Measurements from ENCODE around the gene ZFYVE27.
"Not testable (repeated sequence)": the region's sequence is repeated elsewhere in the genome, so short reads cannot be mapped to it uniquely, and the experiment has no call there.

The ZFYVE27 gene, protein sequence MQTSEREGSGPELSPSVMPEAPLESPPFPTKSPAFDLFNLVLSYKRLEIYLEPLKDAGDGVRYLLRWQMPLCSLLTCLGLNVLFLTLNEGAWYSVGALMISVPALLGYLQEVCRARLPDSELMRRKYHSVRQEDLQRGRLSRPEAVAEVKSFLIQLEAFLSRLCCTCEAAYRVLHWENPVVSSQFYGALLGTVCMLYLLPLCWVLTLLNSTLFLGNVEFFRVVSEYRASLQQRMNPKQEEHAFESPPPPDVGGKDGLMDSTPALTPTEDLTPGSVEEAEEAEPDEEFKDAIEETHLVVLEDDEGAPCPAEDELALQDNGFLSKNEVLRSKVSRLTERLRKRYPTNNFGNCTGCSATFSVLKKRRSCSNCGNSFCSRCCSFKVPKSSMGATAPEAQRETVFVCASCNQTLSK

GRCh38 chr10:97736902-97737769 is at the start of gene ZFYVE27:
Gene ZFYVE27, plus strand, starts transcription at chr10:97737128. Its CDS starts 1,350 bp downstream, at chr10:97738478.
- DNase-seq = peak; percentile 85

GRCh38 chr10:97687785-97688781 is 48.8 kb upstream of the ZFYVE27 start:
- no peak for DNase-seq

DNA sequence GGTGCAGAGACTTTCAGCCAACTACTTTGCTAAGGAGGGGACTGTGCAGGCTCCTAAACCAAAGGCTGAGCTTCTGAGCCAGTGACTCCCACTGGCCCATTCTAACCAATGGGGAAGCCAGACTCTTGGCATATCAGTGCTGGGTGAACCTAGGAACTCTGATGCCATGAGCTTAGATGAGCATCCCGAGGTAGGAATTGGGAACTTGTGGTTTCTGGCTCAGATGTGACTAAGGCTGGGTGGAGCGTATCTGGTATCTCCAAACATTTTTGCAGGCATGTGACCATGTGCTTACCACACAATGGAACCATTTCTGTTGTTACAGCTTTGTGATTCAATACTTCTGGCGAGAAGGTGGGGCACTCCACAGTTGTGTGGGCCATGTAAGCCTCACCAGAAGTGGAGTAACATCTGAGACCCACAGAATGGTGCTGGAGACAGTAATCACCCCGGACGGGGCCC is 47.3 kb upstream of the ZFYVE27 start:
- no peak for DNase-seq

GRCh38 chr10:97690133-97690532 is 46.8 kb upstream of the ZFYVE27 start:
- no peak for DNase-seq

DNA sequence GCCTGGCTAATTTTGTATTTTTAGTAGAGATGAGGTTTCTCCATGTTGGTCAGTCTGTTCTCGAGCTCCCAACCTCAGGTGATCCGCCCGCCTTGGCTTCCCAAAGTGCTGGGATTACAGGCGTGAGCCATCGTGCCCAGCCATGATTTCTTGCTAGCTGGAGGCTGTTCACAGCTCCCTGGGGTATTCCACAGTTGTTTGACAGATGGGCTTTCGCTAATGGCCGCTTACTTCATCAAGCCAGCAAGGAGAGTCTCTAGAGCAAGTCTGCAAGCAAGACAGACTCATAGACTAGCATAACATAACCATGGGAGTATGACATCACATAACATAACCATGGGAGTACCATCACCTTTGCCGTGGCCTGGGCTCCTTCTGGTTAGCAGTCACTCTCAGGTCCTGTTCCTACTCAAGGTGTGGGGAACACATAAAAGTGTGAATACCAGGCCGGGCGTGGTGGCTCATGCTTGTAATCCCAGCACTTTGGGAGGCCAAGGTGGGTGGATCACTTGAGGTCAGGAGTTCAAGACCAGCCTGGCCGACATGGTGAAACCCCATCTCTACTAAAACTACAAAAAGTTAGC is 38.8 kb upstream of the ZFYVE27 start:
- not testable (repeated sequence) for DNase-seq

DNA sequence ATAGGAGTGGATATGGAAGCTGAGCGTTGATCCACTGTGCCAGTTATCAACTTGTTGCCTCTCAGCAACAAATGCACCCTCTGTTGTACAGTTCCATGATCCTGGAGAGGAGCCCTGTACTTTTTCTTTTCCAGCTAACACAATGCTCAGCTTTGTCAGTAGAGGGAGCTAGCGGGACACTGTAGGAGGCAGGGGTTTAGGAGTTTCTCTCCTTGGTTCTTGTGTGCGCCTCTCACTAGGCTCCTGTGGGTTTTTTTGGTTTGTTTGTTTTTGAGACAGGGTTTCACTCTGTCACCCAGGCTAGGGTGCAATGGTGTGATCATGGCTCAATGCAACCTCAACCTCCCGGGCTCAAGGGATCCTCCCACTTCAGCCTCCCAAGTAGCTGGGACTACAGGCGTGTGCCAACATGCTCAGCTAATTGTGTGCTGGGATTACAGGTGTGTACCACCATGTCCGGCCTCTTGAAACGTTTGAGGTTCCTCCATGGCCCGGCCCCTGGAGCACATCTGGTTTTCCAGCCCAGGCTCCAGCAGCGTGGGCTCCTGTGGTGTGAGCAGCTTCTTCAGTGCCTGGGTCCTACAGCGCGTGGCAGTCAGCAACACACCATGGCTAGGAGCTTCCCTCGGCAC is 35.4 kb upstream of the ZFYVE27 start:
- DNase-seq = peak; percentile 34

DNA sequence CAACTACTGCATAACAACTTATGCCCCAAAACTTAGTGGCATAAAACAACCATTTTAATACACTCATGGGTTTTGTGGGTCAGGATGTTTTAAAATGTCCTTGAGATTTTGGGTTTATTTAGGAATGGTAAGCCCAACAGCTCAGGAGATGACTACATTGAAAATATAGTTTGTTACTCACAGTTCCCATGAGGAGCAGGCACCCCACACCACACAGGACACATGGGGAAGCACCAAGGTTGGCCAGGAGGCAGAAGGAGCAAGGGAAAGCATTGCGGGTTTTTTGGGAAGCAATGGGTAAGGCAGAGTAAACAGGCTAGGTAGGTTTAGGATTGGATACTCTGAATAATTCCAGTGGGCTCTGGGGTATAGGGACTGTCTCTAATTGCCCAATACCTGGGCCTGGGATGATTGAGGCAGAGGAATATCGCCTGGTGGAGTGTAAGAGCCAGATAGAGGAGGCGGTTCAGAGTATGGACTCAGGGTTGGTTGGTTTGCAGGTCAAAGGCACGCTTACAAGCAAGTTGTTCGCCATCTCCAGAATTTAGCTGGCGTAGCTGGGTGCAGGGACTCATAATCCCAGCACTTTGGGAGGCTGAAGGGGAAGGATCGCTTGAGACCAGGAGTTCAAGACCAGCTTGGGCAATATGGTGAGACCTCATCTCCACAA is 33.4 kb upstream of the ZFYVE27 start:
- no peak for DNase-seq

DNA sequence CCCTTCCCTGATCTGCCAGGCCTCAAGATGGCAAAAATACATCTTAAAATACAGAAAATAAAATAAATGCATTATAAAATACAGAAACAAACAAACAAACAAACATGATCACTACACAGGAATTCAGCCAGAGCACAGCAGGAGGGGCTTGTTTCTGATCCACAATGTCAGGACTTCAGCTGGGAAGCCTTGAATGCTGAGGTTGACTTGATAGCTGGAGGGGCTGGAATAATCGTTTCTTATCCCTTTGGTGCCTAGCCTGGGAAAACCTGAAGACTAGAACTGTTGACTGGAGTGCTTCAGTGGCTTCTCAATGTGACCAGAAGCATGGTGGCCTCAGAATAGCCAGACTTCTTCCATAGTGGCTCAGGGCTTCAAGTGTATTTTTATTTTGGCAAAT is 32.6 kb upstream of the ZFYVE27 start:
- no peak for DNase-seq

DNA sequence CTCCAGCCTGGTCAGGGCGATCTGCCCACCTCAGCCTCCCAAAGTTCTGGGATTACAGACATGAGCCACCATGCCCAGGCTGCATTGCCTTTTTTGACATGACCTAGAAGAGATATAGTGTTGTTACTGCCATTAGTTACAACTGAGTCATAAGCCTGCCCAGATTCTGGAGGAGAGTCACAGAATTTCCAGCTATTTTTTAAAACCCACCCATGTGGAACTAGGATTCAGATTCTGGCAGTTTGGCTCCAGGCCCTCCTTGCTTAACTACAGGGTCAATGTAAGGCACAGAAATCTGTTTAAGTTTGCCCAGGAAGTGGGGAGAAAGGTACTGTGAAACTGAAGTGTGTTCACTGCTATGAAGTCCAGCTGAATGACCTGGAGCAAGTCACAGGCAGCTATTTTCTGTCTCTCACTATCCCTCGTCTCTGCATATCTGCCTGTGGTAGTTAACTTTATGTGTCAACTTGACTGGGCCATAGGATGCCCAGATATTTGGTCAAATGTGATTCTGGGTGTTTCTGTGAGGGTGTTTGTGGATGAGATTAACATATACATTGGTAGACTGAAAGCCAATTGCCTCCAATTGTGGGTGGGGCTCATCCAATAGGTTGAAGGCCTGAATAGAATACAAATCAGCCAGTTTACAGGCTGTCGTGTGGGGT is 31.8 kb upstream of the ZFYVE27 start:
- DNase-seq = no peak

DNA sequence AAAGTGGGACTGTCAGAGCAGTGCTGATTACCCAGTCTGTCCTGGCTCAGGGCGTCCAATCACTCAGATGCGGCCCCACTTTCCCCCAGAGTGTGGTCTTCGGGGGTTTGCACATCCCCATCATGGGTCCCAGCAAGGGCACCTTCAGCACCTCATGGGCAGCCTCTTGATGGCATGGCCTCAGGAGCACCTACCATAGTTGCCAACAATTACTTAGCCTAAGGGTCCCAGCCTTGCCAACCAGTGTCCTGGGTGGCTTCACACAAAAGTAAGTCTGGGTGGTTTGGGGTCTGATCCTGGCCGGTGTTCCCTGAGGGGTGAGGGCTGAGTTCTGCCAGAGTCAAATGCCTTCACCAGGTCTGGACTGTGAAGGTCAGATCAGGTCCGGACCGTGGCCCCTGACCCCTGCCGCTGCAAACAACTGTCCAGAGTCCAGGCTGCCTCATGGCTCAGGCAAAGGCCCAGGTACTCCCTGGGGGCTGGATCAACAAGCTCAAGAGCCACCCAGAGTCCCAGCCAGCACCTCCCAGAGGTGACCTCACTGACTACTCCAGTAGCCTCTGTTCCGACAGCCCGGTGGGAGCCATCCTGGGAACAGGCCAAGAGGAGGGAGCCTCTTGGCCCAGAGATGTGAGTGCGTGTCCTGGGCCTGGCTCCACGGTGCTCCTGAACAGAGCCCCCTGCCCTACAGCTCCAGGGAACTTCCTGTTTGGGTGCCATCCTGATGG is 29.6 kb upstream of the ZFYVE27 start:
- no peak for DNase-seq

- DNase-seq = no peak
Observed at GRCh38 chr10:97708167-97708566, 28.8 kb upstream of the ZFYVE27 start.

GRCh38 chr10:97708976-97709946 is 27.7 kb upstream of the ZFYVE27 start:
- DNase-seq = no peak

DNA sequence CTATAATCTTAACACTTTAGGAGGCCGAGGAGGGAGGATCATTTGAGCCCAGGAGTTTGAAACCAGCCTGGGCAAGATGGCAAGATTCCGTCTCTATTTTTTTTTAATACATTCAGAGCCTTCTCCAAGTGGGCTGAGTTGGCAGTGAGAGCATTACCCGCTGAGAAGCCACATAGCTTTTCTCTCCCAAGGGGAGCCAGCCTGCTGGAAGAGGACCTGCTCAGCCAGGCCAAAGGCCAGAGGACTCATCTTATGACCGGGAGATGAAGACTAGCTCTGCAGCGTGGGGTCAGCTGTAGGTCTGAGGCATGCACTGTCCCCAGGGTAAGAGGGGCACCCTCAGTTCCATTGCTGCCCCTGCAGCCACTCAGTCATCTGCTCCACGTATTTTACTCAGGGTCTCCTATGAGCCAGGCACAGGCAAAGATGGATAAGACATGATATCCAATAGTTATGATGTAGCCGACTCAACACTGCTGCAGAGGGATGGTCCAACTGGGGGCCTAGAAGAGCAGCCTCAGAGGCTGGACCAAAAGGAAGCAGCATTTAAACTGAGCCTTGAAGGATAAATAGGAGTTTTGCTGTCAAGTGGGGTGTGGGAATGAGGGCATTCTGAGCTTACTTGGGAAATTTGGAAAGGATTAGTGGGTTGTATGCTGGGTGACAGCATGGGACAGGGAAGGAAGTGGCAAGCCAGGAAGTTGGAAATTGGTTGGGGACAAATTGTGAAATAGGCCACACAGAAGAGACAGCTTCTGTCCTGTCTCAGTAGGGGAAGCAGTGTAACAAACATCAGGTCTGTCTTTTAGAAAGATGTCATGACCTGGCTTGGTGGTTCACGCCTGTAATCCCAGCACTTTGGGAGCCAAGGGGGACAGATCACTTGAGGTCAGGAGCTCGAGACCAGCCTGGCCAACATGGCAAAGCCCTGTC is 25.0 kb upstream of the ZFYVE27 start:
- DNase-seq = no peak

DNA sequence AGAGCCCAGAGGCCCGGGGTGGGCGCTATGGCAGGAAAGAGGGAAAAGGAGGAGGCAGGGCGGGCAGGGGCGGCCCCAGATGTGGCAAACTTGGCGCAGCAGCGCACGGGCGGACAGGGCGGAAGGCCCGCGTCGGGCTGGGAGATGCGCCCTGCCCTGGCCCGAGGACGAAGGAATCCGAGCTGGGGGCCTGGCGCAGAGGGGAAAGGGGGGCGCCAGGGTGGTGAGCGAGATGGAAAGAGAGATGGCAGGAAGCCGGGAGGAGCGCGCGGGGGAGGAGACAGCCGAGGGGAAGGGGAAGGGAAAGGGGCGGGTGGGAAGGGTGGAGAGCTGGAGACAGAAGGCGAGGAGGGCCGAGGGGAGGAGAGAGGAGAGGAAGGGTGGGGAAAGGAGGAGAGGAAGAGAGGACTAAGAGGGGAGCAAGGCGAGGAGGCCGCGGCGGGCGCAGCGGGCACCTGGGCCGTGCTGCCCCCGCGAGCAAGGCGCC is 23.5 kb upstream of the ZFYVE27 start, which contains the start of gene MARVELD1:
MARVELD1 (plus strand) TSS at position 392 of the 487 bp plus-strand sequence. CDS start 147 bp downstream, outside the sequence.
- no peak for DNase-seq

DNA sequence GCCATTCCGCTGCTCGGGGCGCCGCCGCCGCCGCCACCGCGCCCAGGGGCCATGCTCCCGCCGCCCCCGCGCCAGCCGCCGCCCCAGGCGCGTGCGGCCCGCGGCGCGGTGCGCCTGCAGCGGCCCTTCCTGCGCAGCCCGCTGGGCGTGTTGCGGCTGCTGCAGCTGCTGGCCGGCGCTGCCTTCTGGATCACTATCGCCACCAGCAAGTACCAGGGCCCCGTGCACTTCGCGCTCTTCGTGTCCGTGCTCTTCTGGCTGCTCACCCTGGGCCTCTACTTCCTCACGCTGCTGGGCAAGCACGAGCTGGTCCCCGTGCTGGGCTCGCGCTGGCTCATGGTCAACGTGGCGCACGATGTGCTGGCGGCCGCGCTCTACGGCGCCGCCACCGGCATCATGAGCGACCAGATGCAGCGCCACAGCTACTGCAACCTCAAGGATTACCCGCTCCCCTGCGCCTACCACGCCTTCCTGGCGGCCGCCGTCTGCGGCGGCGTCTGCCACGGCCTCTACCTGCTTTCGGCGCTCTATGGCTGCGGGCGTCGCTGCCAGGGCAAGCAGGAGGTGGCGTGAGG is 23.0 kb upstream of the ZFYVE27 start:
- DNase-seq = peak; percentile 39

DNA sequence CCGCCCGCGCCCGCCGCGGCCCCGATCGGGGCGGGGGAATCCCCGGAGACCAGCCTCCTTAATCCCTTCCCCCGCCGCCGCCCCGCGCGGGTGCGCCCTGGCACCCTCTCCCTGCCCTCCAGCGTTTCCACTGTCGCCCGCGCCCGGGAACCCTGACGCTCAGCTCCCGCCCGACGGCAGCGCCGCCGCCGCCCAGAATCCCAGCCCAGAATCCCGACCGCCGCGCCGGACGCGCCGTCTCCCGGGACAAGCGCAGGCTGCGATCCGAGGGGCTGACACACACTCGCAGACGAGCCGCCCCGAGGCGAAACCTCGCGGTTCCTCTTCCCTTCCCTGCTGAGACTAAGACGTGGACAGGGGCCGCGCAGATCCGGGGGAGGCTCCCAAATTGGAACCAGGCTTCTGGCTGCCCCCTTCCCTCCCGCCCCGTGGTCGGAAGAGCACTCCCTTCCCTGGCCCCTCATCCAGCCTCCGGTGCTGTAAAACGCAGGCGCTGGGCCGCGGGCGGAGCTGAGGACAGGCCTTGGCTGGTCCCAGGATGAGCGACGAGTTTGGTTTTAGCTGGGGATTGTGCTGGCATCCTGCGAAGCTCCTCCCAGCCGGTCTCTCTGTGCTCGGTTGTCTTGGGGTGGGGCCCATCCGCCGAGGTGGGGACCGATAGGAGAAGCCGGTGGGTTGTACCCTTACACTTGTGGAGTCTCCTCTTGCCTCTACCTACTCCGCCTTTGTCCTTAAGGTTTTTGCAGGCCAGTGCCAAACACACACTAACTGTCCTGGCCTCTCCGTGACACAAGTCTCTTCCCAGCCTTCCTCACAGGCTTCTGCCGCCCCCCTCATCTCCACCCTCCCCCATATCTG is 22.3 kb upstream of the ZFYVE27 start:
- no peak for DNase-seq
